Measurements from ENCODE around the gene YPEL1.

Gene YPEL1

GRCh38 chr22:21761994-21762680, 26.5 kb upstream of the YPEL1 start:
- peaks cover 22% of the 10 kb centered on the region for H3K4me1 Mint-ChIP-seq
- H3K9me3 Mint-ChIP-seq, result no peaks in the 10 kb centered on the region
- H3K36me3 Mint-ChIP-seq (ENCODE audit: low read depth), result peaks cover 64% of the 10 kb centered on the region
- H3K4me3 Mint-ChIP-seq, result no peak overlapping the region
- peak overlapping the region in 1 of 3 experiments; percentile 37 for H3K27ac Mint-ChIP-seq
- H3K27me3 Mint-ChIP-seq (ENCODE audit: low read depth), result no peaks in the 10 kb centered on the region
- TF ChIP-seq CTCF (IDR thresholded peaks at IDR 0.05; ENCODE audit: unreplicated experiment in 3 of 3), result no peak

GRCh38 chr22:21761086-21761485, 25.5 kb upstream of the YPEL1 start:
- Mint-ChIP-seq H3K9me3 (no peaks in the 10 kb centered on the region), H3K4me3 (no peak overlapping the region), H3K27ac (no peak overlapping the region), H3K36me3 (ENCODE audit: low read depth) (peaks cover 55% of the 10 kb centered on the region), H3K4me1 (peaks cover 29% of the 10 kb centered on the region), H3K27me3 (ENCODE audit: low read depth) (no peaks in the 10 kb centered on the region)
- TF ChIP-seq CTCF (IDR thresholded peaks at IDR 0.05; ENCODE audit: unreplicated experiment in 3 of 3), result no peak

- H3K36me3 Mint-ChIP-seq (ENCODE audit: low read depth), result peaks cover 53% of the 10 kb centered on the region
- no peaks in the 10 kb centered on the region for H3K27me3 Mint-ChIP-seq (ENCODE audit: low read depth)
- H3K9me3 Mint-ChIP-seq, result no peaks in the 10 kb centered on the region
- H3K4me3 Mint-ChIP-seq, result no peak overlapping the region
- H3K27ac Mint-ChIP-seq, result no peak overlapping the region
- no peak for TF ChIP-seq CTCF (IDR thresholded peaks at IDR 0.05; ENCODE audit: unreplicated experiment in 3 of 3)
- H3K4me1 Mint-ChIP-seq, result peaks cover 33% of the 10 kb centered on the region
Observed at GRCh38 chr22:21760640-21761039, 25.0 kb upstream of the YPEL1 start.

- H3K4me3 Mint-ChIP-seq, result no peak overlapping the region
- peaks cover 44% of the 10 kb centered on the region for H3K36me3 Mint-ChIP-seq (ENCODE audit: low read depth)
- H3K27me3 Mint-ChIP-seq (ENCODE audit: low read depth), result no peaks in the 10 kb centered on the region
- H3K4me1 Mint-ChIP-seq, result peaks cover 41% of the 10 kb centered on the region
- no peak overlapping the region for H3K27ac Mint-ChIP-seq
- no peak for TF ChIP-seq CTCF (IDR thresholded peaks at IDR 0.05; ENCODE audit: unreplicated experiment in 3 of 3)
- H3K9me3 Mint-ChIP-seq, result no peaks in the 10 kb centered on the region
Observed at GRCh38 chr22:21759646-21760376, 24.2 kb upstream of the YPEL1 start.

- no peak for TF ChIP-seq CTCF (IDR thresholded peaks at IDR 0.05; ENCODE audit: unreplicated experiment in 3 of 3)
- no peak overlapping the region for H3K4me3 Mint-ChIP-seq
- peaks cover 49% of the 10 kb centered on the region for H3K4me1 Mint-ChIP-seq
- no peaks in the 10 kb centered on the region for H3K27me3 Mint-ChIP-seq (ENCODE audit: low read depth)
- H3K27ac Mint-ChIP-seq, result peak overlapping the region in 1 of 3 experiments; percentile 65
- H3K36me3 Mint-ChIP-seq (ENCODE audit: low read depth), result peaks cover 37% of the 10 kb centered on the region
- no peaks in the 10 kb centered on the region for H3K9me3 Mint-ChIP-seq
Observed at GRCh38 chr22:21759093-21759492, 23.5 kb upstream of the YPEL1 start.

Data from nephron (organoid).